H1 (cell line): ENCODE data around the gene SKAP1. TPM values are rescaled to one million over a fixed set of nuclear protein-coding genes. Genes with fewer than 3 reads are reported as not detected.

ENCODE experiments used
- CTCF ChIA-PET: fragments of 300-600 bp; sonication (Branson Sonifier 250); formaldehyde crosslinking; loops from one replicate; lab custom pipeline; 2021; ENCODE audit not compliant: partially characterized antibody; lab: Charles Lee
- POLR2A ChIA-PET: fragments of 300-600 bp; sonication (Branson Sonifier 250); formaldehyde crosslinking; loops from one replicate; lab custom pipeline; 2021; ENCODE audit warnings: inconsistent platforms; ENCODE audit not compliant: partially characterized antibody; lab: Charles Lee
- DNase-seq, 2 experiments: peaks; one replicate each; pipeline versions ENCODE4 v3.0.0 to v3.0.0-alpha.2; 2010 to 2022; ENCODE audit warnings: low spot score in 2 of 2, low read depth in 1 of 2, mixed read lengths in 1 of 2
- FAIRE-seq: peaks from 2 replicates; lab custom pipeline; 2011; peaks lifted over from hg19 to GRCh38; lab: Jason Lieb, UNC
- H2AFZ ChIP-seq: 2 replicates; pipeline ENCODE4 v1.8.1; 2012; ENCODE audit warnings: low read length, inconsistent platforms
- H2AK5ac ChIP-seq: 2 replicates; pipeline ENCODE4 v1.6.1; 2013; ENCODE audit warnings: low read depth, low read length
- H2BK120ac ChIP-seq: replicated peaks from 2 replicates; pipeline ENCODE3; 2013; ENCODE audit warnings: low read depth, low read length, inconsistent platforms
- H2BK12ac ChIP-seq: 2 replicates; pipeline ENCODE4 v1.6.1; 2013; ENCODE audit warnings: low read depth, low read length
- H2BK15ac ChIP-seq: 2 replicates; pipeline ENCODE4 v1.6.1; 2013; ENCODE audit warnings: low read length
- H2BK20ac ChIP-seq: 2 replicates; pipeline ENCODE4 v1.6.1; 2013; ENCODE audit warnings: low read length
- H2BK5ac ChIP-seq: 2 replicates; pipeline ENCODE4 v1.6.1; 2013; ENCODE audit warnings: low read depth, low read length
- H3K14ac ChIP-seq: 2 replicates; pipeline ENCODE4 v1.6.1; 2013; ENCODE audit warnings: inconsistent platforms; ENCODE audit not compliant: insufficient read length
- H3K18ac ChIP-seq: 2 replicates; pipeline ENCODE4 v1.6.1; 2013; ENCODE audit warnings: low read length; ENCODE audit errors: extremely low read depth
- H3K23ac ChIP-seq: 2 replicates; pipeline ENCODE4 v1.6.1; 2013; ENCODE audit warnings: inconsistent platforms; ENCODE audit not compliant: insufficient read length
- H3K23me2 ChIP-seq: 2 replicates; pipeline ENCODE4 v1.6.1; 2013; ENCODE audit warnings: low read depth, low read length
- H3K27ac ChIP-seq: 2 replicates; pipeline ENCODE4 v1.6.1; 2011; ENCODE audit warnings: low read depth, low read length, inconsistent platforms
- H3K27me3 ChIP-seq, 4 experiments: replicated peaks in 1 of 4; 1 replicate in 1 of 4; 2 replicates in 3 of 4; pipeline versions ENCODE4 v1.6.1 to v1.8.1; 2011 to 2013; ENCODE audit warnings: low read length in 3 of 4, mild to moderate bottlenecking in 3 of 4, inconsistent platforms in 2 of 4, mixed read lengths in 2 of 4, moderate library complexity in 1 of 4; ENCODE audit not compliant: control insufficient read depth in 3 of 4, insufficient read depth in 3 of 4; ENCODE audit errors: extremely low read depth in 1 of 4
- H3K36me3 ChIP-seq, 4 experiments: 2 replicates each; pipeline versions ENCODE4 v1.6.1 to v1.8.1; 2011 to 2013; ENCODE audit warnings: mild to moderate bottlenecking in 4 of 4, low read length in 3 of 4, moderate library complexity in 2 of 4, control low read depth in 1 of 4, inconsistent platforms in 1 of 4; ENCODE audit not compliant: insufficient read depth in 4 of 4, control insufficient read depth in 2 of 4
- H3K4ac ChIP-seq: replicated peaks from 2 replicates; pipeline ENCODE3; 2013; ENCODE audit warnings: low read length, low read depth, mixed read lengths, inconsistent platforms; ENCODE audit not compliant: insufficient read length
- H3K4me1 ChIP-seq, 4 experiments: replicated peaks in 1 of 4; 1 replicate in 1 of 4; 2 replicates in 3 of 4; pipeline versions ENCODE4 v1.6.1 to v1.8.1; 2011 to 2013; ENCODE audit warnings: low read length in 3 of 4, inconsistent platforms in 2 of 4, mixed read lengths in 1 of 4; ENCODE audit not compliant: insufficient read depth in 4 of 4, control insufficient read depth in 3 of 4
- H3K4me2 ChIP-seq, 2 experiments: 2 replicates each; pipeline versions ENCODE4 v1.6.1 to v1.8.1; 2011 to 2013; ENCODE audit warnings: low read depth in 2 of 2, low read length in 2 of 2, control low read depth in 1 of 2, inconsistent platforms in 1 of 2, mild to moderate bottlenecking in 1 of 2; ENCODE audit not compliant: insufficient read depth in 1 of 2
- H3K4me3 ChIP-seq, 4 experiments: fragments of 200-600, 300-600 bp in 1 of 4; sonication (generic), shearing (Covaris generic), sonication (Bioruptor Twin) in 1 of 4; 2 replicates each; pipeline versions ENCODE4 v1.5.1 to v1.8.1; 2011 to 2016; ENCODE audit warnings: low read length in 4 of 4, low read depth in 3 of 4, control low read depth in 2 of 4, inconsistent platforms in 2 of 4, mild to moderate bottlenecking in 2 of 4, mixed read lengths in 1 of 4, moderate library complexity in 1 of 4; ENCODE audit not compliant: insufficient read depth in 2 of 4; ENCODE audit errors: extremely low read depth in 1 of 4
- H3K56ac ChIP-seq: replicated peaks from 2 replicates; pipeline ENCODE3; 2013; ENCODE audit warnings: low read depth, mild to moderate bottlenecking, mixed read lengths, low read length, inconsistent platforms; ENCODE audit not compliant: insufficient read length
- H3K79me1 ChIP-seq: 2 replicates; pipeline ENCODE4 v1.6.1; 2013; ENCODE audit warnings: low read depth, low read length, control low read depth
- H3K79me2 ChIP-seq, 2 experiments: 2 replicates each; pipeline versions ENCODE4 v1.6.1 to v1.8.1; 2012 to 2013; ENCODE audit warnings: low read length in 2 of 2, mild to moderate bottlenecking in 2 of 2, inconsistent platforms in 1 of 2; ENCODE audit not compliant: insufficient read depth in 2 of 2, control insufficient read depth in 1 of 2
- H3K9ac ChIP-seq, 4 experiments: replicated peaks in 1 of 4; 1 replicate in 1 of 4; 2 replicates in 3 of 4; pipeline versions ENCODE4 v1.6.1 to v1.8.1; 2011 to 2013; ENCODE audit warnings: low read depth in 3 of 4, low read length in 3 of 4, control low read depth in 2 of 4, mild to moderate bottlenecking in 2 of 4, moderate library complexity in 2 of 4, inconsistent platforms in 1 of 4; ENCODE audit errors: extremely low read depth in 1 of 4
- H3K9me3 ChIP-seq, 2 experiments: 2 replicates each; pipeline versions ENCODE4 v1.6.1 to v1.8.1; 2012 to 2013; ENCODE audit warnings: mild to moderate bottlenecking in 2 of 2, moderate library complexity in 2 of 2, control low read depth in 1 of 2, inconsistent platforms in 1 of 2, low read depth in 1 of 2, low read length in 1 of 2, mixed read lengths in 1 of 2; ENCODE audit not compliant: insufficient read depth in 2 of 2
- H4K20me1 ChIP-seq, 2 experiments: replicated peaks in 1 of 2; 2 replicates each; pipeline versions ENCODE3 to v1.8.1; 2011 to 2013; ENCODE audit warnings: inconsistent platforms in 2 of 2, low read length in 2 of 2, mild to moderate bottlenecking in 1 of 2; ENCODE audit not compliant: insufficient read depth in 2 of 2, control insufficient read depth in 1 of 2
- H4K5ac ChIP-seq: 2 replicates; pipeline ENCODE4 v1.6.1; 2013; ENCODE audit warnings: low read length, low read depth, mixed read lengths, inconsistent platforms; ENCODE audit not compliant: insufficient read length
- H4K8ac ChIP-seq: 2 replicates; pipeline ENCODE4 v1.8.0; 2013; ENCODE audit warnings: mild to moderate bottlenecking, moderate library complexity, low read length, inconsistent platforms; ENCODE audit not compliant: insufficient read depth; ENCODE audit errors: extremely low read depth
- H4K91ac ChIP-seq: replicated peaks from 2 replicates; pipeline ENCODE3; 2013; ENCODE audit warnings: low read length, mixed read lengths, inconsistent platforms; ENCODE audit not compliant: insufficient read length
- BRCA1 ChIP-seq: IDR thresholded peaks from 2 replicates; pipeline ENCODE4 v1.6.1; 2012; ENCODE audit warnings: low read depth, low read length, improper control_type of control experiment
- CBX8 ChIP-seq: fragments of 300-800, 300-1000 bp; sonication (generic); IDR thresholded peaks from 2 replicates; pipeline ENCODE4 v1.7.1; 2016; ENCODE audit warnings: low read depth, low read length, borderline replicate concordance
- CHD2 ChIP-seq: IDR thresholded peaks from 2 replicates; pipeline ENCODE4 v1.6.1; 2012; ENCODE audit warnings: low read length, improper control_type of control experiment
- E2F6 ChIP-seq: IDR thresholded peaks from 2 replicates; pipeline ENCODE4 v1.6.1; 2012; ENCODE audit warnings: inconsistent platforms
- EGR1 ChIP-seq: IDR thresholded peaks from 2 replicates; pipeline ENCODE4 v1.6.1; 2011; ENCODE audit warnings: low read depth, low read length, borderline replicate concordance
- HDAC2 ChIP-seq, 2 experiments: fragments of 300-600 bp in 1 of 2; sonication (generic) in 1 of 2; IDR thresholded peaks; 2 replicates each; pipeline ENCODE4 v1.6.1; 2011 to 2012; ENCODE audit warnings: low read depth in 2 of 2, low read length in 2 of 2, mild to moderate bottlenecking in 2 of 2, moderate library complexity in 2 of 2, borderline replicate concordance in 1 of 2, inconsistent platforms in 1 of 2
- JUN ChIP-seq: IDR thresholded peaks from 2 replicates; pipeline ENCODE4 v1.6.1; 2011; ENCODE audit warnings: low read depth, mild to moderate bottlenecking, improper control_type of control experiment, low read length
- KDM5A ChIP-seq: fragments of 200-600 bp; IDR thresholded peaks from 2 replicates; pipeline ENCODE4 v1.7.1; 2012; ENCODE audit warnings: mild to moderate bottlenecking, low read length, inconsistent platforms, mixed read lengths
- MAX ChIP-seq: IDR thresholded peaks from 2 replicates; pipeline ENCODE4 v1.6.1; 2012; ENCODE audit warnings: inconsistent platforms
- POLR2A ChIP-seq, 2 experiments: IDR thresholded peaks; 1 replicate in 1 of 2; 2 replicates in 1 of 2; pipeline ENCODE4 v1.6.1; 2011; ENCODE audit warnings: low read depth in 2 of 2, low read length in 2 of 2, mild to moderate bottlenecking in 2 of 2; ENCODE audit errors: control extremely low read depth in 1 of 2
- RAD21 ChIP-seq, 2 experiments: IDR thresholded peaks in 1 of 2; conservative IDR thresholded peaks in 1 of 2; 2 replicates each; pipeline ENCODE4 v1.6.1; 2011; ENCODE audit warnings: low read depth in 2 of 2, low read length in 2 of 2, improper control_type of control experiment in 1 of 2, inconsistent platforms in 1 of 2, mild to moderate bottlenecking in 1 of 2, moderate library complexity in 1 of 2
- RFX5 ChIP-seq: IDR thresholded peaks from 2 replicates; pipeline ENCODE4 v1.6.1; 2011; ENCODE audit warnings: low read depth, low read length, improper control_type of control experiment, borderline replicate concordance
- TEAD4 ChIP-seq: IDR thresholded peaks from 2 replicates; pipeline ENCODE4 v1.6.1; 2012; ENCODE audit warnings: low read depth, low read length, inconsistent platforms, mixed read lengths
- WGBS, 2 experiments: shearing (Covaris generic) in 1 of 2; methylation state at CpG; one replicate each; pipeline versions ENCODE4 v1.1.6 to v1.1.7; 2013 to 2015; ENCODE audit warnings: low lambda C conversion rate in 2 of 2, mixed read lengths in 2 of 2, inconsistent platforms in 1 of 2, low coverage in 1 of 2, missing lambda C conversion rate in 1 of 2; ENCODE audit not compliant: insufficient replicate concordance in 2 of 2, insufficient coverage in 1 of 2, insufficient read length in 1 of 2; ENCODE audit errors: extremely low coverage in 1 of 2, missing lambda C conversion rate in 1 of 2; 5-methylcytosine and 5-hydroxymethylcytosine counted together
- polyA plus RNA-seq, 7 experiments: library from polyadenylated mRNA; depleted of rRNA in 3 of 7; stranded (reverse) in 5 of 7; unstranded in 2 of 7; fragments of >200 nt in 5 of 7; fragments of 200-250 nt in 2 of 7; gene quantifications; 1 replicate in 5 of 7; 2 replicates in 1 of 7; 4 replicates in 1 of 7; pipeline versions ENCODE4 v1.2.1 to v1.2.3, GENCODE V29; 2011 to 2013; ENCODE audit warnings: missing spikeins in 2 of 7, mixed read lengths in 2 of 7
- total RNA-seq: library from RNA; stranded (reverse); fragmentation: NEBNext Ultra II Directional; extraction: Animal tissue kit (Norgen Biotek cat#: 25700); gene quantifications from 2 replicates; pipeline ENCODE4 v1.2.1, GENCODE V29; 2021

Gene SKAP1
- total and polyA plus RNA-seq, 2 of the 8 experiments (the other 6 are each of a cell fraction or from before 2014, with no cell fraction given), result not detected

- DNase-seq, result no peak
- Histone ChIP-seq H3K27ac (no peak overlapping the region), H4K5ac (no peak overlapping the region), H3K9ac (no peak overlapping the region), H3K79me2 (no peaks in the 10 kb centered on the region), H2AK5ac (no peak overlapping the region), H3K36me3 (no peaks in the 10 kb centered on the region), H3K27me3 (no peaks in the 10 kb centered on the region), H4K91ac (no peak overlapping the region), H3K9me3 (no peaks in the 10 kb centered on the region), H3K4me2 (no peak overlapping the region), H2BK5ac (no peak overlapping the region), H3K18ac (no peak overlapping the region), H3K14ac (no peak overlapping the region), H2BK15ac (no peak overlapping the region), H3K23me2 (no peaks in the 10 kb centered on the region), H2BK120ac (no peak overlapping the region), H3K4me1 (no peaks in the 10 kb centered on the region), H3K4me3 (no peak overlapping the region), H4K20me1 (no peaks in the 10 kb centered on the region), H4K8ac (no peak overlapping the region), H3K56ac (no peak overlapping the region), H2BK12ac (no peak overlapping the region), H2AFZ (no peak overlapping the region), H3K4ac (no peak overlapping the region), H2BK20ac (no peak overlapping the region), H3K79me1 (no peaks in the 10 kb centered on the region), H3K23ac (no peak overlapping the region)
- no peak for FAIRE-seq
- 71% methylated on average over 5 of the region's 5 CpGs; no CpG with 5 or more reads in 1 of the 2 experiments for WGBS, 2 experiments
- ChIA-PET POLR2A (interaction anchor here (0.7 to 1.7 kb wide), 4 partner anchors 61 to 95 kb away, joined by 4 to 6 read pairs (median 4); partner anchors contain the start of gene NFE2L1), CTCF (interaction anchor here (0.8 to 7.0 kb wide), 11 partner anchors 11 to 108 kb away, joined by 3 to 69 read pairs (median 8); no protein-coding TSS in a partner anchor)
- TF ChIP-seq KDM5A (no peak), E2F6 (no peak), TEAD4 (no peak), POLR2A (IDR thresholded peaks at IDR 0.05; ENCODE audit: control extremely low read depth in 1 of 2, low read depth in 2 of 2, low read length in 2 of 2) (no peak), RAD21 (IDR thresholded peaks at IDR 0.05 in 1 of 2, conservative IDR thresholded peaks at IDR 0.05 in 1 of 2; ENCODE audit: low read depth in 2 of 2, low read length in 2 of 2) (no peak), MAX (no peak), RFX5 (no peak), JUN (no peak), BRCA1 (no peak), HDAC2 (IDR thresholded peaks at IDR 0.05; ENCODE audit: borderline replicate concordance in 1 of 2, low read depth in 2 of 2, low read length in 2 of 2) (no peak), CHD2 (no peak), EGR1 (no peak), CBX8 (no peak)
These were observed 300.0 kb downstream of the SKAP1 start for GRCh38 chr17:48129981-48130380.
